ENCODE data around the gene ASIP.

- TF ChIP-seq ARNTL (CRISPR knock-in tag; IDR thresholded peaks at IDR 0.05; ENCODE audit: borderline replicate concordance, low read depth): no peak
- TF ChIP-seq RARB (CRISPR knock-in tag; IDR thresholded peaks at IDR 0.05): no peak
- no peak for TF ChIP-seq PATZ1 (CRISPR knock-in tag; IDR thresholded peaks at IDR 0.05; ENCODE audit: borderline replicate concordance)
- no peak for TF ChIP-seq ZNF8 (CRISPR knock-in tag; IDR thresholded peaks at IDR 0.05)
- TF ChIP-seq ZC3H10 (CRISPR knock-in tag; IDR thresholded peaks at IDR 0.05): no peak
- no peak for TF ChIP-seq ZNF565 (CRISPR knock-in tag; conservative IDR thresholded peaks at IDR 0.05; ENCODE audit: low read depth)
- TF ChIP-seq ZFP3 (CRISPR knock-in tag; IDR thresholded peaks at IDR 0.05): no peak
- TF ChIP-seq CSDC2 (CRISPR knock-in tag; IDR thresholded peaks at IDR 0.05): no peak
- TF ChIP-seq ZFP30 (CRISPR knock-in tag; IDR thresholded peaks at IDR 0.05): no peak
- no peak for TF ChIP-seq SNAI2 (CRISPR knock-in tag; IDR thresholded peaks at IDR 0.05)
- no peak for TF ChIP-seq CREB5 (CRISPR knock-in tag; IDR thresholded peaks at IDR 0.05; ENCODE audit: low read depth)
- TF ChIP-seq ZNF70 (CRISPR knock-in tag; IDR thresholded peaks at IDR 0.05): no peak
- TF ChIP-seq TSHZ2 (CRISPR knock-in tag; IDR thresholded peaks at IDR 0.05): no peak
- TF ChIP-seq ESRRG (CRISPR knock-in tag; IDR thresholded peaks at IDR 0.05): no peak
These were observed 5.0 kb downstream of the ASIP start for GRCh38 chr20:34246126-34246626.

Data from SK-N-SH treated with all-trans-retinoic acid at 6 μM for 48 hours (cell line).